ENCODE data around the gene NCKAP5.

The NCKAP5 gene

GRCh38 chr2:133380991-133381390 lies 187.3 kb downstream of the NCKAP5 start:
- DNase-seq (ENCODE audit: low read depth): no peak

DNA sequence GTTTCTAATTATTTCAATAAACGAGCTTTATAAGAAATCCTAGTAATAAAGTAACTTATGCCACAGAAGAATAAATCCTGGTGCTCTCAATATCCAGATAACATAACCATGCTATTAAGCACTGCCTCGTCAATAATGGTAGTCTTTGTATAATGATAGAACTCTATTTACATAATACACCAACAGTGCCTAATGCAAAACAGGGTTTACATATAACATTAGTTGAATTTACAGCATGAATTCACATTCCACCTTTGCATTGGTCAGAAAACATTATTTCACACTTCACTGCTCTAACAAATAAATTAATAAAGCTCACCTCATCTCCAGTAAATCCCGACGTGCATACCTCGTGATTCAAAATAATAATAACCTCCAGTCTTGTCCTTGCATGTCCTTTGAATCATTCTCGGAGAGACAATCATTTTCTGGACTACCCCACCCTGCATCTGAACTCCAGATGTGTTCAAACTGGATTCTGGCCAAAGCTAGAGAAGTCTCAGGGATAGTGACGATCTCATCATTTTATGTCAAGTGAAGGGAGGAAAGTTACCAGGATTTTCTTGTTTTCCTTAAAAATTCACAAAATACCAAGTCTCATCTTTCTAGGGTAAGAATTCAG lies 189.2 kb downstream of the NCKAP5 start:
- no peak for DNase-seq (ENCODE audit: low read depth)

DNA sequence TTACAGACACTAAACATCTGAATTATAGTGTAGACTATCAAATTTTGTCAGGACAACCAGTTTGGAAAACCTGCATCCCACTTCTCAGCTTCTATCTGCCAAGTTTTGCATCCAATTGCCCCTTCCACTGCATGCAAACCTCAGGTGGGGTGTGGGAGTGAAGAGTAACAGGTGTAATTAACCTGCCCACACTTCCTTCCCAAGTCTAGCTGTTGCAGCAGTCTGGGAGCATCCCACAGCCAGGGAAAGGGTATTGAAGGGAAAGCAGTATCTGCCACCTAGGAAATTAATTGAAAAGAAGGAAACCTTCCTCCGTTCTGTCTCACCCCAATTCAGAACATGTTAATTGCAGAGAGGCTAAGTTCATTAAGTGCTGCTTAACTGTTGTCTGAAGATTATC lies 189.9 kb downstream of the NCKAP5 start:
- no peak for DNase-seq (ENCODE audit: low read depth)

DNA sequence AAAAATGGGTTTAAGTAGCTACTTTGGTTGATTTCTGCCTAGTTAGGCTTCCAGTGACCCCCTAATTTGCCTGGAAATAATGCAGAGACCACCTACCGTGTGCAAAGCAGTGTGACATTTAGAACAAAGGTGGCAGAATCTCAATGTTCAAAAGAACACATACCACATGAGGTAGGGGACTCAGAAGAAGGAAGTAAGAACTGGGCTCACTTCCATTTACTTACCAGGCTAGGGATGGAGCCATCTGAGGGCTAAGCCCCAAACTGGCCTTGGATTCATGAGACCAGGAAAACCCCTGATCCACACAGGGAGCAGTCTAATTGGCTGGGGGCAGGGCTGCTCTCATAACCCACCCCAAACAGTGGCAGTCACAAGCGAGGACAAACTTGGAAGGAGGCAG lies 190.7 kb downstream of the NCKAP5 start:
- no peak for DNase-seq (ENCODE audit: low read depth)

GRCh38 chr2:133377021-133377481 lies 191.2 kb downstream of the NCKAP5 start:
- DNase-seq (ENCODE audit: low read depth): no peak

GRCh38 chr2:133374781-133375180 lies 193.5 kb downstream of the NCKAP5 start:
- DNase-seq (ENCODE audit: low read depth): no peak

GRCh38 chr2:133371286-133371685 lies 197.0 kb downstream of the NCKAP5 start:
- no peak for DNase-seq (ENCODE audit: low read depth)

- no peak for DNase-seq (ENCODE audit: low read depth)
Measured at GRCh38 chr2:133369901-133370658, 198.2 kb downstream of the NCKAP5 start.

- no peak for DNase-seq (ENCODE audit: low read depth)
Measured at GRCh38 chr2:133365117-133365516, 203.1 kb downstream of the NCKAP5 start.

GRCh38 chr2:133364636-133365035 lies 203.6 kb downstream of the NCKAP5 start:
- no peak for DNase-seq (ENCODE audit: low read depth)

DNA sequence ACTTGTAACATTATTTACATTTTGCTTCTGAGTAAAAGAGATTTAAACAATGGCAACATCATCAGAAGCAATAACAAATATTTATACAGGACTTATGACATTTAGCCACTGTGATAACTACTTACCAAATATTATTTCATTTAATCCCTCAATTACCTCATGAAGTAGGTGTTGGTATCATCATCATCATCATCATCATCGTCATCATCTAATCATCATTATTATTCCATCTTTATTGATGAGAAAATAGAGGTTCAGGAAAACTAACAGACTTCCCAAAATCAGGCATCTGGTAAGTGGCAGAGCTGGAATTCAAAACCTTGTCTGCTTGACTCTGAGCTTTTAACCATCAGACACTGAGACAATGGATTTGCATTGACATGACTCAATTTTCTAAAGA lies 204.4 kb downstream of the NCKAP5 start:
- DNase-seq (ENCODE audit: low read depth): no peak

- no peak for DNase-seq (ENCODE audit: low read depth)
Measured at GRCh38 chr2:133362061-133362476, 206.2 kb downstream of the NCKAP5 start.

DNA sequence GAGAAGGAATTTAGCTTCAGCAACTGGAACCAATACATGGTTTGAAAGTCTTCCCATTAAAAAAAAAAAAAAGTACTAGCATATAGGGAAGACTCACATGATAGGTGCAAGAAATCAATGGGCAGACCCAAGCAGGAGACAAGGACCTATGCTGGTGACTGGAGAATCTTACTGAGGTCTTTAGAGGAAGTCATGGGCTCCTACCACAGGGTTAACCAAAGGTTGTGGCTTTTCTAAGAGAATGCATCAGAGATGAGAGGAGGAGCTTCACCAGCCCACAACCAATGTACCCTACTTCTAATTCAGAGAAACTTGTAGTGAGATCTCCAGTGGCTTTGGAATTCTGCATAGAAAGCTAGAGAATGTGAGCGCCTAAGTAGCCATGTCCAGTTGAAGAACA lies 207.4 kb downstream of the NCKAP5 start:
- DNase-seq (ENCODE audit: low read depth): no peak

DNA sequence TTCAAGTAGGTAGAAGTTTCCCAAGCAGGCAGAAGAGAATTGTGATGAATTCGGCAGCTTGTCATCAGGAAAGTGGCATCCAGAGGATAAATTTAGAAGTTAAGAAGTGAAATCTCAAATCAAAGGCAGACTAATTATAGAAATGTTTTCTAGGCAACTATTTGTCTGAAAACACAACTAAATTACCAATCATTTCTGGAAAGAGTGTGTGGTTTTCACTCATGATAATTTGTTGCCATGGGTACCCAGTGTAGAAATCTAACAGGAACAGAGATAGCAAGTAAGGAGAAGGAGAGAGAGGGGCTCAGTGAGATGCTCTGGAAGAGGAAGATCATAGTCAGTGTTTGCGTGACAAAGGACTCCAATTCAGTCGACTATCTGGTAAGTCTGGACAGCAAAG lies 208.1 kb downstream of the NCKAP5 start:
- DNase-seq (ENCODE audit: low read depth): no peak

DNA sequence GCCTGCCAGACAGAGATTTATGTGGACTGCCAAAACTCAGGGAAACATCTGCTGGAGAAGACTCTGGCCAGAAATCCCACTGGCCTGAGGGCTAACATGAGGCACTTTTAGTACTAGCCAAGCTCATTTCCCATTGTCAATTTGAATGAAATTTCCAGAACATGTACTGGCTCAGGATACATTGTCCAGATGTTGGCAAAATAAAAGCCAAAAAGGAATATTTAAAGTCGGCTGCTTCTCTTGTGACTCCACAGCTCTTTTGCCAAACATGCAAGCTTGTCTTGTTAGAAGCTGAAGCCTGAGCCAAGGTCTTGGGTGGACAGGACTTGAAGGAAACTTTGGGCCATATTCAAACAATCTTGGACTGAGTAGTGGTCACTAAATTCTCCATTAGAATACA lies 215.5 kb downstream of the NCKAP5 start:
- DNase-seq (ENCODE audit: low read depth): no peak

GRCh38 chr2:133346654-133347053 lies 221.6 kb downstream of the NCKAP5 start:
- no peak for DNase-seq (ENCODE audit: low read depth)

DNA sequence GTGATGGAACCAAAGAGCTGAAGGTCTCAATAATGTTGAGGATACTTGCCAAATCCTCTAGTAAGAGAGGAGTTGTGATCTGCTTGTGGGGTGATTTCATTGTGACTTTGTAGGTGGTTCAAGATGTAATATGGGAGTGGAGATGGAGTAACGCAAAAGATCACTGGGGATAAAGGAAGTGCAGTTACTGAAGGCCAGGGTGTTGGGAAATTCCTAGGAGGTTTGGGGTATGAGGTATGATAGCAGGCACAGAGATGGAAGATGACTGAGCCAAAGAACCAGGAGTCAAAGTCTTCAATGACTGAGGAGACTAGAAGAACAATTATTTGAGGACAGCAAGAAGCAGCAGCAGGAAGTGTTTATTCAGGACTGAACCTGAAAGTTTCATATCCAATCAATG lies 222.6 kb downstream of the NCKAP5 start:
- DNase-seq (ENCODE audit: low read depth): no peak

GRCh38 chr2:133344849-133345248 lies 223.4 kb downstream of the NCKAP5 start:
- DNase-seq (ENCODE audit: low read depth): no peak

- no peak for DNase-seq (ENCODE audit: low read depth)
Measured at GRCh38 chr2:133343018-133343352, 225.3 kb downstream of the NCKAP5 start.

DNA sequence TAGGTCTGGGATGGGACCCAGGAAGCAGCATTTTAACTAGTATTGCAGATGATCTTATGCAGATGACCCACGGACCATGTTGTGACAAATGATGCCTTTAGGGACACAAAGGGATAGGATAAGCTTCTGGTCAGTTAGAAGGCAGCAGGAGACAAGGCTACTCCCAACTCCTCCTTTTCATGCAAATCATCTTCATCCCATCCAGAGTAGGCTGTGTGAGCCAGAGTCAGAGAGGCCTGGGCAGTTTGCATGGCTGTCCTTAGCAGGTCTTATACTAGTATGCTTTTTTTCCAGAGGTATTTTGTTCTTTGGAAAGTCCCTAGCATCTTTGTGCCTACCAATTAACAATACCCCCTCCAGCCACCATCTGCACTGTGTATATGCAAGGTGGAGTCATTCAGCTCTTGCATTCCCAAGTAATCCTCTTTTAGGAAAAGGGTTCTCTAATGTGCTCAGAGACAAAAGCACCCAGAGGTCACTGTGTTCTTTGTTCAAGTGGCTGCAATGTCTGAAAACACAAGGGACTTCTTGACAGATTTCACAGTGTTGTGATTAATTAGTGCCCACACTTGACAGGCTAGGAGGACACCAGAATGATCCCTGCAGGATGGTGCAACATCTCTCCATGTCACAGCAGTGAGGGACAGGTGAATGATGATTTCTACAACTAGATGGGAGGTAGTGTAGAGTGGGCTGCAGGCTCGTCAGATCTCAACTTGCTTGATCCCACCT lies 225.8 kb downstream of the NCKAP5 start:
- DNase-seq (ENCODE audit: low read depth): no peak

DNA sequence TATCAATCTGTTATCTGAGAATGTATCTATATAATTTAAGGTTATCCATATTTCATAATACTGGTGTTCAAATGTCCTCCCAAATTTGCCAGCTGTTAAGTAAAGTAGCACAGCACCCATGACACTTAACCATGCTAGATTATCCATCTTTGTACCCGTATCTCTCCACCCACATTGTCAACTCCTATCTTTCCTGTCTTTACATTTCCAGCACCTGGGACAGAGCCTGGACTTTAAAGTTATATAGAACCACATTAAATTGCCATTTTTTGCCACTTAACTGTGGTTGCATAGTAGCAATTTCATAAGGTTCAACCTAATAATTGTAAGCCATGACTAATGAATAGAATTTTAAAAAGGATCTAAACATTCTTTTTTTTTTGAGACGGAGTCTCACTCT lies 226.7 kb downstream of the NCKAP5 start:
- DNase-seq (ENCODE audit: low read depth): no peak

DNA sequence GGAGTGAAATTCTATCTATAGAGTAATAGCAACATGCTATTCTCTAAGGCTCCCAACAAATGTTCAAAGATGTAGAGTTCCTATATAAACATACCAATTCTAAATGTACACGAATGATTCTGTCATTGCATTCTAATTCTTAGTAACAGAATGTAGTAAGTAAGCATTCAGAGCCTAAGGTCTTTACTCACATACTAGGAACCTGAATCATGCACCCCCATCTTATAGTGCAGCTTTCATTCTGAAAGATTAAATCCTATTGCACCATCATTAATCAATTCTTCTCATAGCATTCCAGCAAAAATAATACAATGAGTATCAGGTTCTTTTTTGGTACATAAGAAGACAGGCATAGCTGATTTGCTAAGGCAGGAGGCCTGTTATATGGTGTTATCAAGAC lies 230.0 kb downstream of the NCKAP5 start:
- no peak for DNase-seq (ENCODE audit: low read depth)

GRCh38 chr2:133334923-133335322 lies 233.3 kb downstream of the NCKAP5 start:
- DNase-seq (ENCODE audit: low read depth): no peak
